ENCODE measurements around the gene RAB12. TPM values are rescaled to one million over a fixed set of nuclear protein-coding genes. Genes with fewer than 3 reads are reported as not detected.

RAB12 gene
- total RNA-seq, 2 experiments from 2014 or later, result 11.0 to 11.9 TPM

DNA sequence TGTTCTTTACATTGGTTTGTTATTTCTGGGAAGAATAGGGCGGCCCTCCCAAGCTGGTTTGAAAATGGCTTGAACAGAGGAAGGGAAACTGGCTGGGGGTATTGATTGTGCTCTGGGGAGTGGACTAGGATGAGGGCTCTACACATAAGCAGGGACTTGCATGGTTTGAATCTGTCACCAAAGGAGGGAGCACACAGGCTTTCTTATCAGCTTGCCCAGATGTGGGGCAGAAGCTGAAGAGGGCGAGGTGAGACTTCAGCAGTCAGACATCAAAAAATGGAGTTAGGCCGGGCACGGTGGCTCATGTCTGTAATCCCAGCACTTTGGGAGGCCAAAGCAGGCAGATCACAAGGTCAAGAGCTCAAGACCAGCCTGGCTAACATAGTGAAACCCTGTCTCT is 7.2 kb upstream of the RAB12 start:
- H3K9me3 Mint-ChIP-seq, result no peaks in the 10 kb centered on the region
- H3K27ac Mint-ChIP-seq, result no peak overlapping the region
- no peak for DNase-seq
- no peaks in the 10 kb centered on the region for H3K36me3 Mint-ChIP-seq (ENCODE audit: low read depth)
- no peak overlapping the region for H3K4me3 Mint-ChIP-seq
- CTCF ChIA-PET, result no interaction called here
- peaks cover 14% of the 10 kb centered on the region for H3K4me1 Mint-ChIP-seq (ENCODE audit: low read depth)
- intact Hi-C loops (cut with micrococcal nuclease), result no loop called here
- H3K27me3 Mint-ChIP-seq (ENCODE audit: low read depth), result peaks cover 10% of the 10 kb centered on the region

DNA sequence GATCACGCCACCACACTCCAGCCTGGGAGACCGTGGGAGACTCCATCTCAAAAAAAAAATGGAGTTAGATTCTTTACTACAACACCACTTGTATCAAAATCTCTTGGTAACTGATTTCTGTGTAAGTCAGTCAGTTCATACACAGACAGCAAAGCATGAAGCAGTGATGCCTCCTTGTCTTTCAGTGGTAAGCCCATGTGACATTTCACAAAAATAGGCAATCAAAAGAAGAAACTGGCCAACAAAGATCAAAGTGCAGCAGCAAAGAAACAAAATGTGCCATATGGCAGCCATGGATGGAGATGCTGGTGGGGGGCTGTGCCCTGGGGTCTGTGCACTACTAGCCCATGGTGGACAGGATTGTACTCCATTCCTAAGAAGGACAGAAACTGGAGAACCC is 6.7 kb upstream of the RAB12 start:
- DNase-seq, result no peak
- Mint-ChIP-seq H3K4me3 (no peak overlapping the region), H3K27me3 (ENCODE audit: low read depth) (peaks cover 10% of the 10 kb centered on the region), H3K9me3 (no peaks in the 10 kb centered on the region), H3K4me1 (ENCODE audit: low read depth) (peaks cover 14% of the 10 kb centered on the region), H3K27ac (no peak overlapping the region), H3K36me3 (ENCODE audit: low read depth) (no peaks in the 10 kb centered on the region)
- CTCF ChIA-PET, result no interaction called here
- intact Hi-C loops (cut with micrococcal nuclease), result no loop called here

DNA sequence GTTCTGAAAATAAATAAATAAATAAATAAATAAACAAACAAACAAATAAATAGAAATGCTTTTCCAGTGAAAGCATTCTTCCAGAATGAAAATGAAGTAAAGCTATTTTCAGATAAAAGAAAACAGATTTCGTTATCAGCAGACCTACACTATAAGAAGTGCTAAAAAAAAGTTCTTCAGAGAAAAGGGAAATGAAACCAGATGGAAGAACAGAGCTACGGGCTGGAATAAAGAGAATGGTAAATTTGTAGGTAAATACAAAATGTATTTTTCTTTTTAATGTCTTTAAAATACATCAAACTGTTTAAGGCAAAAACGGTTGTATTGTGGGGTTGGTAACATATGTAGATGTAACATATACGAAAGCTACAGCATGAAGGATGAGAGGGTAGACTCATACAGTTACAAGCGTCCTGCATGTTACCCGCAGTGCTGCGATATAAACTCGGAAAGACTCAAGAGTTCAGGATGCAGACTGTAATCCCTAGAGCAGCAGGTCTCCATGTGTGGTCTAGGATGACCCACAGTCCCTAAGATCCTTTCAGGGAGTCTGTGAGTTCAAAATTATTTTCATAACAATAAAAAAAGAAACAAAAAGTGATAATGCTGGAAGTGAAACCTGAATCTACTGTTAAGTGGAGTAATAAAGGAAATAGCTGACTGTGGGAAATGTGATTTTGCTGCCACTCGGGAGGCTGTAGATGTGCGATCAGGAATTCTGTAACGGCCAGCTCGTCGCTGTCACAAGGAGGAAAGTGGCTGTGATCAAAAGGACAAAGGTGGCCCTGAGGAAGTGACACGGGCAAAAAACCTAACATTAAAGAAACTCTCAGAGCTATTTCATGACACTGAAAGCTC is 5.3 kb upstream of the RAB12 start:
- Mint-ChIP-seq H3K9me3 (no peaks in the 10 kb centered on the region), H3K27ac (no peak overlapping the region), H3K4me3 (peak overlapping the region; percentile 38), H3K4me1 (ENCODE audit: low read depth) (peaks cover 23% of the 10 kb centered on the region), H3K27me3 (ENCODE audit: low read depth) (peaks cover 10% of the 10 kb centered on the region), H3K36me3 (ENCODE audit: low read depth) (no peaks in the 10 kb centered on the region)
- DNase-seq, result no peak
- CTCF ChIA-PET, result interaction anchor here (0.6 kb wide), 1 partner anchor 126 kb away, joined by 3 read pairs; no protein-coding TSS in a partner anchor
- intact Hi-C loops (cut with micrococcal nuclease), result no loop called here

DNA sequence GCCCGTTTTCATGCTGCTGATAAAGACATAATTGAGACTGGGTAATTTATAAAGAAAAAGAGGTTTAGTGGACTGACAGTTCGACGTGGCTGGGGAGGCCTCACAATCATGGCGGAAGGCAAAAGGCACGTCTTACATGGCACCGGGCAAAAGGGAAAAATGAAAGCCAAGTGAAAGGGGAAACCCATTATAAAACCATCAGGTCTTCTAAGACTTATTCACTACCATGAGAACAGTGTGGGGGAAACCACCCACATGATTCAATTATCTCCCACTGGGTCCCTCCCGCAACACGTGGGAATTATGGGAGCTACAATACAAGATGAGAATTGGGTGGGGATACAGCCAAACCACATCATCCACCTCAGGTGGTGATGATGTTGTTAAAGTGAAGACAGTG is 3.3 kb upstream of the RAB12 start:
- H3K36me3 Mint-ChIP-seq (ENCODE audit: low read depth), result peaks cover 1% of the 10 kb centered on the region
- peaks cover 29% of the 10 kb centered on the region for H3K4me1 Mint-ChIP-seq (ENCODE audit: low read depth)
- no peak overlapping the region for H3K4me3 Mint-ChIP-seq
- H3K27me3 Mint-ChIP-seq (ENCODE audit: low read depth), result peaks cover 10% of the 10 kb centered on the region
- intact Hi-C loops (cut with micrococcal nuclease), result loop anchor here (5.0 kb wide), 1 partner anchor 726 kb away; the partner anchor contains the start of gene TWSG1
- no peak for DNase-seq
- no peaks in the 10 kb centered on the region for H3K9me3 Mint-ChIP-seq
- CTCF ChIA-PET, result no interaction called here
- no peak overlapping the region for H3K27ac Mint-ChIP-seq

DNA sequence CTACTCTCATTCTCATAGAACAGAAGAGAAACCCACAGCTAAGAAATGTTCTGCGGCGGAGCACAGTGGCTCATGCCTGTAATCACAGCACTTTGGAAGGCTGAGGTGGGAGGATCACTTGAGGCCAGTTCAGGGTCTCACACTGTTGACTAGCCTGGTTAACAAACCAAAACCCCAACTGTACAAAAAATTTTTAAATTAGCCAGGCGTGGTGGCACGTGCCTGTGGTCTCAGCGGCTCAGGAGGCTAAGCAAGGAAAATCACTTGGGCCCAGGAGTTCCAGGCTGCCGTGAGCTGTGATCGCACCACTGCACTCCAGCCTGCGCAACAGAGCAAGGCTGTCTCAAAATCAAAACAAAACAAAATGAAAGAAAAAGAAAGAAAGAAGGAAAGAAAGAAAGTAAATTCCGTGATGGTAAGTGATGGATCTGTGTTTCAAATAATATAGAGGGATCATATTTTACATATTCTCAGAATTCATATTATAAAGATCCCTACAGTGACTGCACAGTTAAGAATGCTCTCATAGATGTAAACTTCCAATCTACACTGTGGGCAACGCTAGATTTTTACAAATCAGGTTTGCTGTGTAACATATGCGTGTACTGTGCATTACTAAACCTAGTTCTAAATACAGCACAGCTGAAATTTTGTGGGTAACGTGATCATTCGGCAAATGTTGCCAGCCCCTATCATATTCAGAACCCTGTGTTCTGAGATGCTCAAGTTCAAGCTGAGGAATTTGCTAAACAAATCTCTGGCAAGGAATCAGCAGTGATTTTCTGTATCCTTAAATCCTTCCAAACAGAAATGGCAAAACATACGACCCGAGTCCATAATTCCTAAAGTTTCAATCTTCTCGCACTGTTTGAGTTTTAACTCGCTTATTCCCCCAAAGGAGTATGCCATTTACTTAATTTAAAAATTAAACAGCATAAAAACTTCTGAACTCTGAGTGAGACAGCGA is 1.2 kb upstream of the RAB12 start:
- H3K27ac Mint-ChIP-seq, result peak overlapping the region; percentile 88
- peak overlapping the region; percentile 80 for H3K4me3 Mint-ChIP-seq
- CTCF ChIA-PET, result no interaction called here
- H3K36me3 Mint-ChIP-seq (ENCODE audit: low read depth), result peaks cover 11% of the 10 kb centered on the region
- intact Hi-C loops (cut with micrococcal nuclease), result loop anchor here (2.0 to 5.0 kb wide), 3 partner anchors 97 to 724 kb away; partner anchors contain the start of genes MTCL1 and TWSG1
- peaks cover under 1% of the 10 kb centered on the region for H3K27me3 Mint-ChIP-seq (ENCODE audit: low read depth)
- H3K9me3 Mint-ChIP-seq, result no peaks in the 10 kb centered on the region
- DNase-seq, result no peak
- peaks cover 40% of the 10 kb centered on the region for H3K4me1 Mint-ChIP-seq (ENCODE audit: low read depth)

GRCh38 chr18:8609659-8610458 is 622 bp downstream of the RAB12 start:
- Mint-ChIP-seq H3K27me3 (ENCODE audit: low read depth) (no peaks in the 10 kb centered on the region), H3K36me3 (ENCODE audit: low read depth) (peaks cover 11% of the 10 kb centered on the region), H3K27ac (peak overlapping the region; percentile 91), H3K4me3 (peak overlapping the region; percentile 89), H3K9me3 (no peaks in the 10 kb centered on the region), H3K4me1 (ENCODE audit: low read depth) (peaks cover 48% of the 10 kb centered on the region)
- intact Hi-C loops (cut with micrococcal nuclease), result loop anchor here (1.0 to 10.0 kb wide), 11 partner anchors 95 to 1915 kb away; partner anchors contain the start of genes MTCL1, NAPG, NDUFV2 and PPP4R1
- no peak for DNase-seq
- CTCF ChIA-PET, result interaction anchor here (0.6 kb wide), 1 partner anchor 734 kb away, joined by 3 read pairs; no protein-coding TSS in a partner anchor

- intact Hi-C loops (cut with micrococcal nuclease), result loop anchor here (1.0 to 10.0 kb wide), 7 partner anchors 407 to 1914 kb away; partner anchors contain the start of genes NAPG, NDUFV2 and PPP4R1
- DNase-seq, result peak; percentile 42
- H3K4me3 Mint-ChIP-seq, result peak overlapping the region; percentile 89
- no peaks in the 10 kb centered on the region for H3K27me3 Mint-ChIP-seq (ENCODE audit: low read depth)
- H3K27ac Mint-ChIP-seq, result peak overlapping the region; percentile 91
- CTCF ChIA-PET, result no interaction called here
- H3K36me3 Mint-ChIP-seq (ENCODE audit: low read depth), result peaks cover 12% of the 10 kb centered on the region
- peaks cover 54% of the 10 kb centered on the region for H3K4me1 Mint-ChIP-seq (ENCODE audit: low read depth)
- no peaks in the 10 kb centered on the region for H3K9me3 Mint-ChIP-seq
These were observed 1.2 kb downstream of the RAB12 start for GRCh38 chr18:8610459-8610851.

- Mint-ChIP-seq H3K27me3 (ENCODE audit: low read depth) (no peaks in the 10 kb centered on the region), H3K4me3 (no peak overlapping the region), H3K36me3 (ENCODE audit: low read depth) (peaks cover 16% of the 10 kb centered on the region), H3K27ac (no peak overlapping the region), H3K9me3 (no peaks in the 10 kb centered on the region), H3K4me1 (ENCODE audit: low read depth) (peaks cover 66% of the 10 kb centered on the region)
- DNase-seq, result no peak
- CTCF ChIA-PET, result no interaction called here
- intact Hi-C loops (cut with micrococcal nuclease), result loop anchor here (2.0 to 10.0 kb wide), 6 partner anchors 491 to 1913 kb away; partner anchors contain the start of genes NAPG, NDUFV2 and PPP4R1
These were observed 2.8 kb downstream of the RAB12 start for GRCh38 chr18:8611916-8612576.

GRCh38 chr18:8614875-8615274 is 5.6 kb downstream of the RAB12 start:
- Mint-ChIP-seq H3K27ac (no peak overlapping the region), H3K27me3 (ENCODE audit: low read depth) (no peaks in the 10 kb centered on the region), H3K9me3 (no peaks in the 10 kb centered on the region), H3K4me3 (no peak overlapping the region), H3K36me3 (ENCODE audit: low read depth) (peaks cover 16% of the 10 kb centered on the region), H3K4me1 (ENCODE audit: low read depth) (peaks cover 77% of the 10 kb centered on the region)
- CTCF ChIA-PET, result no interaction called here
- intact Hi-C loops (cut with micrococcal nuclease), result loop anchor here (5.0 to 10.0 kb wide), 4 partner anchors 530 to 1910 kb away; partner anchors contain the start of genes NAPG and PPP4R1
- no peak for DNase-seq

DNA sequence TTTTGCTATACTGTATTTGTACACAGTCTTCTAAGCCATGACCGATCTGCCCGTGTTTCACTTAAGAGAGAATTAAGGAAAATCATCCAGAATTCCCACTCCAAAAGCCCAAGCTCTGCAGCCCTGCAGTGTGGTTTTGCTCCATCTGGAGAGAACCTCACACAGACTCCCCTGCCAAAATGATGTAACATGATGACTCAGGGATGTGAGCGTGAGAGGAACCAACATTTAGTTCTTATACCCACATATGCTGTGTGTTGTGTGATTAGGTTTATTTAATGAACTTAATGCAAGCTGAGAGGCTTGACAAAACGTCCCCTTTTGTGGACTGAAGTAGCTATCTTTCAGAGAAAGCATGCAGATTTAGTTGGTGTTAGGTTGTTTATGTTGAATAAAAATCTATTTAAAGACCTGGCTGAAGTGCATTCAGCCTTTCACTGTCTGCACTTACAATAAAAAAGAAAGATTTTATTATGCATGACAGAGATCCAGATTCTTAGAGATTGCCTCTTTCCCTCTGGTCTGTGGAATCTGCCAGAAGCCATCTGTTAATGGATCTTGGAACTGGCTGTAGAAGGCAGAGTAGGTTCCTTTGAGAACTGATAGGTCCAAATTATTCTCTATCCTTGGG is 6.3 kb downstream of the RAB12 start:
- intact Hi-C loops (cut with micrococcal nuclease), result loop anchor here (10.0 kb wide), 3 partner anchors 529 to 1909 kb away; partner anchors contain the start of gene NAPG
- no peak overlapping the region for H3K4me3 Mint-ChIP-seq
- no peaks in the 10 kb centered on the region for H3K27me3 Mint-ChIP-seq (ENCODE audit: low read depth)
- no peaks in the 10 kb centered on the region for H3K9me3 Mint-ChIP-seq
- CTCF ChIA-PET, result no interaction called here
- H3K27ac Mint-ChIP-seq, result no peak overlapping the region
- H3K36me3 Mint-ChIP-seq (ENCODE audit: low read depth), result peaks cover 16% of the 10 kb centered on the region
- DNase-seq, result peak; percentile 26
- H3K4me1 Mint-ChIP-seq (ENCODE audit: low read depth), result peaks cover 78% of the 10 kb centered on the region

GRCh38 chr18:8616028-8616401 is 6.8 kb downstream of the RAB12 start:
- intact Hi-C loops (cut with micrococcal nuclease), result loop anchor here (10.0 kb wide), 3 partner anchors 529 to 1909 kb away; partner anchors contain the start of gene NAPG
- peaks cover 79% of the 10 kb centered on the region for H3K4me1 Mint-ChIP-seq (ENCODE audit: low read depth)
- CTCF ChIA-PET, result interaction anchor here (0.7 kb wide), 1 partner anchor 359 kb away, joined by 3 read pairs; no protein-coding TSS in a partner anchor
- H3K27ac Mint-ChIP-seq, result no peak overlapping the region
- peaks cover 21% of the 10 kb centered on the region for H3K36me3 Mint-ChIP-seq (ENCODE audit: low read depth)
- H3K9me3 Mint-ChIP-seq, result peaks cover 2% of the 10 kb centered on the region
- no peak for DNase-seq
- no peak overlapping the region for H3K4me3 Mint-ChIP-seq
- no peaks in the 10 kb centered on the region for H3K27me3 Mint-ChIP-seq (ENCODE audit: low read depth)
